Tibial nerve (tissue), 4 donors: ENCODE data around the gene FUT8.

Source experiments
- EP300 ChIP-seq, 2 donors: sonication (generic); formaldehyde crosslinking; IDR thresholded peaks; one replicate each; pipeline ENCODE4 v1.6.1; 2017; ENCODE audit warnings: antibody characterized with exemption in 2 of 2, mild to moderate bottlenecking in 1 of 2
- POLR2A ChIP-seq, 2 donors: fragments of 450-650 bp; IDR thresholded peaks; one replicate each; pipeline ENCODE4 v1.6.1; 2017; ENCODE audit warnings: antibody characterized with exemption in 2 of 2, mild to moderate bottlenecking in 2 of 2, moderate library complexity in 2 of 2
- TF ChIP-seq, protein P1 (sequence below), 5 experiments: fragments of 200-600 bp in 3 of 5; fragments of 450-650 bp in 2 of 5; sonication (generic) in 3 of 5; IDR thresholded peaks; one replicate each; pipeline ENCODE4 v1.5.1; 2016 to 2019; ENCODE audit warnings: antibody characterized with exemption in 5 of 5, mild to moderate bottlenecking in 3 of 5, moderate library complexity in 2 of 5

DNA sequence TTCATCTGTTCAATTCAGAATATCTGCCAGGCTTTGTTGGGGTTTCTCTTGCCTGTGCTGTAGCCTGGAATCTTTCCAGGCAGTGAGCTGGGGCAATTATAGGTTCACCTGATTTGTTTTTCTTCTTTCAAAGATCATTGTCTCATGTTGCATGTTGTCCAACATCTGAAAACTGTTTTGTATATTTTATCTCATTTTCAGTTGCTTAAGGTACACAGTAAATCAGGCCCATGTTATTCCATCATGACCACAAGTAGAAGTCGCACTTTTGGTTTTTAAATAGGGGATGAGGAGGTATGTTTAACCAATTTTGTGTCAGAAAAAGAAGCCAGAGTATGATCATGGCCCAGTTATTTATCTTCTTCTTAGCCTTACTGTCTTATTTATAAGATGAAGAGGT is 24.9 kb upstream of the FUT8 start:
- no peak for TF ChIP-seq POLR2A (IDR thresholded peaks at IDR 0.05)
- TF ChIP-seq, protein P1, sequence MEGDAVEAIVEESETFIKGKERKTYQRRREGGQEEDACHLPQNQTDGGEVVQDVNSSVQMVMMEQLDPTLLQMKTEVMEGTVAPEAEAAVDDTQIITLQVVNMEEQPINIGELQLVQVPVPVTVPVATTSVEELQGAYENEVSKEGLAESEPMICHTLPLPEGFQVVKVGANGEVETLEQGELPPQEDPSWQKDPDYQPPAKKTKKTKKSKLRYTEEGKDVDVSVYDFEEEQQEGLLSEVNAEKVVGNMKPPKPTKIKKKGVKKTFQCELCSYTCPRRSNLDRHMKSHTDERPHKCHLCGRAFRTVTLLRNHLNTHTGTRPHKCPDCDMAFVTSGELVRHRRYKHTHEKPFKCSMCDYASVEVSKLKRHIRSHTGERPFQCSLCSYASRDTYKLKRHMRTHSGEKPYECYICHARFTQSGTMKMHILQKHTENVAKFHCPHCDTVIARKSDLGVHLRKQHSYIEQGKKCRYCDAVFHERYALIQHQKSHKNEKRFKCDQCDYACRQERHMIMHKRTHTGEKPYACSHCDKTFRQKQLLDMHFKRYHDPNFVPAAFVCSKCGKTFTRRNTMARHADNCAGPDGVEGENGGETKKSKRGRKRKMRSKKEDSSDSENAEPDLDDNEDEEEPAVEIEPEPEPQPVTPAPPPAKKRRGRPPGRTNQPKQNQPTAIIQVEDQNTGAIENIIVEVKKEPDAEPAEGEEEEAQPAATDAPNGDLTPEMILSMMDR (IDR thresholded peaks at IDR 0.05), result no peak
- TF ChIP-seq EP300 (IDR thresholded peaks at IDR 0.05), result no peak
